Spleen (tissue), 7 donors: ENCODE measurements around the gene GRN.

Experiments used
- POLR2A ChIP-seq, 3 donors: fragments of 450-650 bp; IDR thresholded peaks; one replicate each; pipeline ENCODE4 v1.5.1; 2017; ENCODE audit warnings: antibody characterized with exemption in 3 of 3, mild to moderate bottlenecking in 1 of 3
- POLR2AphosphoS5 ChIP-seq, 3 donors: sonication (generic); formaldehyde crosslinking; IDR thresholded peaks; one replicate each; pipeline ENCODE4 v1.5.1; 2017; ENCODE audit warnings: antibody characterized with exemption in 3 of 3
- TF ChIP-seq, protein P1 (sequence below), 11 experiments: fragments of 200-600 bp in 7 of 11; fragments of 450-650 bp in 4 of 11; sonication (generic) in 4 of 11; IDR thresholded peaks in 8 of 11; conservative IDR thresholded peaks in 3 of 11; 1 replicate in 7 of 11; 2 replicates in 4 of 11; pipeline versions ENCODE4 v1.4.0 to v1.8.0; 2016 to 2021; ENCODE audit warnings: antibody characterized with exemption in 11 of 11, inconsistent platforms in 4 of 11, mild to moderate bottlenecking in 1 of 11
- donor health status: DM: no; HTN: no; CAD: no; lungs with moderate emphysema.
- donor health status: DM: no; HTN: no; CAD: no.
- donor health status: DM: no; HTN: no; CAD: no.

DNA sequence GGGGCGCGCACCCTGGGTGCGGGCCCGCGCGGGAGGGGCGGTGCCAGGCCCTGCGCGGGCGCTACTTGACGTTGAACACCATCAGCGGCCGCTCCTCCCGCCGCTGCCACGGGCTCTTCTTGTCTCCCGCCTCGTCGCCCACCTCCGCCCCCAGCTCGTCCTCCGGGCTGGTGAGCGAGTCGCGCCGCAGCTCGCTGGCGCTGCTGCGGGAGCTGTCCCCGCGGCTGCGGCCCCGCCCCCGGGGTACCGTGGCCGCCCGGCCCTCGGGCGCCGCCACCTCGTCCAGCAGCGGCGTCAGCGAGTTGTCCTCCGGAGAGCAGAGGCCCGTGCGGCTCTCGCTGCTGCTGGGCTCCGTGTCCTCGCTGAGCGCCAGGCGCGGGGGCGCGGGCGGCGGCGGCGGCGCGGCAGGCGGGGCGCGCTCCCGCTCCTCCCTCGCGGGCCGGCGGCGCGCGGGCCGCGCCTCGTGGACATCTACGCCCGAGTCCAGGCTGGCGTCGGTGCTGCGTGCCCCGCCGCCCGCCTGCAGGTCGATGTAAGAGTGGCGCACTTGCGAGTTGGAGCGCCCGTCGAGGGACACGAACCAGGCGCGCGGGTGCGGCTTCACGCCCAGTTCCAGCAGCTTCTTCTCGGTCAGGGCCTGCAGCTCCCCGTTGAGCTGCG is 8.7 kb downstream of the GRN start:
- TF ChIP-seq, protein P1, sequence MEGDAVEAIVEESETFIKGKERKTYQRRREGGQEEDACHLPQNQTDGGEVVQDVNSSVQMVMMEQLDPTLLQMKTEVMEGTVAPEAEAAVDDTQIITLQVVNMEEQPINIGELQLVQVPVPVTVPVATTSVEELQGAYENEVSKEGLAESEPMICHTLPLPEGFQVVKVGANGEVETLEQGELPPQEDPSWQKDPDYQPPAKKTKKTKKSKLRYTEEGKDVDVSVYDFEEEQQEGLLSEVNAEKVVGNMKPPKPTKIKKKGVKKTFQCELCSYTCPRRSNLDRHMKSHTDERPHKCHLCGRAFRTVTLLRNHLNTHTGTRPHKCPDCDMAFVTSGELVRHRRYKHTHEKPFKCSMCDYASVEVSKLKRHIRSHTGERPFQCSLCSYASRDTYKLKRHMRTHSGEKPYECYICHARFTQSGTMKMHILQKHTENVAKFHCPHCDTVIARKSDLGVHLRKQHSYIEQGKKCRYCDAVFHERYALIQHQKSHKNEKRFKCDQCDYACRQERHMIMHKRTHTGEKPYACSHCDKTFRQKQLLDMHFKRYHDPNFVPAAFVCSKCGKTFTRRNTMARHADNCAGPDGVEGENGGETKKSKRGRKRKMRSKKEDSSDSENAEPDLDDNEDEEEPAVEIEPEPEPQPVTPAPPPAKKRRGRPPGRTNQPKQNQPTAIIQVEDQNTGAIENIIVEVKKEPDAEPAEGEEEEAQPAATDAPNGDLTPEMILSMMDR (IDR thresholded peaks at IDR 0.05 in 8 of 11, conservative IDR thresholded peaks at IDR 0.05 in 3 of 11), result no peak
- TF ChIP-seq POLR2A (IDR thresholded peaks at IDR 0.05), result no peak
- no peak for TF ChIP-seq POLR2AphosphoS5 (IDR thresholded peaks at IDR 0.05)
